ENCODE data around the gene PCDH9. TPM values are rescaled to one million over a fixed set of nuclear protein-coding genes. Genes with fewer than 3 reads are reported as not detected.
"Not testable (repeated sequence)": the region's sequence is repeated elsewhere in the genome, so short reads cannot be mapped to it uniquely, and the experiment has no call there.

PCDH9 gene
- total RNA-seq, 1 donor from 2014 or later, result 0.09 TPM

DNA sequence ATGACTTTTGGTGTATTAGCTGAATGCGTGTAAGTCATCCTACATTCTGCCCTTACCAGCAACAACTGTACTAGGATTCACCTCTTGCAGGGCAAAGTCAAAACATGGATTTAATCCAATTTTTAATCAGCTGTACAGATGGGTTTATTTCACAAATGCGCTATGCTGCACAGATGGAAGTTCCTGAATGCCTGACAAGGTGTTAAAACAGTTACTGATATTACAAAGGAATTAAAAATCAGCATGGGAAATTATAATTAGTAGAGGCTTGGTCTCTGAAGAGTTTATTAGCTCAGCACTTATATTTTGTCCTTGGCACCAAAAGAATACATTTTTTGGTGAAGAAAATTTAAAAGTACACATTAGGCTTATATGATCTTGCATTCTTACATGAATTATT, 448.9 kb downstream of the PCDH9 start:
- intact Hi-C loops (cut with micrococcal nuclease), result no loop called here

DNA sequence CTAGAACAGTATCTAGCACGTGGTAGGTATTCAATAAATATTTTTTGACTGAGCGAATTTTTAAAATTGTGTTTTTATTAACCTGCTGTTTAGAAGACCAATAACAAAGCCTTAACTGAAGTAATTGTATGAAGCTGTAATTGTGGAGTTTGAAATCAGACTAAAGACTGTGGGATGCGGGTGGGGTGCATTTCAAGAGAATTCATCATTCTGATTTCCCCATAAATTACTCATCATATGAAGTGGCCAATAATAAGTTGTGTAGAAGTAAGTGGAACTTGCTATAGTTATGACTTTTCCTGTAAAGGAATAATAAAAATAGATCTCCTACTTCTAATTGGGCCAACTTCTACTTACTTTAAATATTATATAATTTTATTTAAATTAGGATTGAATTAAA, 449.3 kb downstream of the PCDH9 start:
- intact Hi-C loops (cut with micrococcal nuclease), result no loop called here

DNA sequence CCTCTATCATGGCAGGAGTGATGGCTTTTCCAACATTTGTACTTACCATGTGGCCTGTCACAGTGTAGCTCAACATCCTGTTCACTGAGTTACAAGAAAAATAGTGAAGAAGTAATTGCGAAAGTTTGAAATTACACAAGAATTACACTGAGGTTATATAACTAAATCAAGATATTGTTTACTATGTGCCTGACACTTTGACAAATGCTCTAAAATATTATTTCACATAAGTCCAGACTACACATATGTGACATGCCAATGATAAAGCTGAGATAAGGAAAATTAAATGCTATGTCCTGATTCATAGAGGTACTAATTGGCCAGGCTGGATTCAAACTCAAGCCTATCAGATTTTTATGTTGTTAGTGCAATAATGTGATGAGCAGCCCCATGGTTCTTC, 451.7 kb downstream of the PCDH9 start:
- intact Hi-C loops (cut with micrococcal nuclease), result no loop called here

DNA sequence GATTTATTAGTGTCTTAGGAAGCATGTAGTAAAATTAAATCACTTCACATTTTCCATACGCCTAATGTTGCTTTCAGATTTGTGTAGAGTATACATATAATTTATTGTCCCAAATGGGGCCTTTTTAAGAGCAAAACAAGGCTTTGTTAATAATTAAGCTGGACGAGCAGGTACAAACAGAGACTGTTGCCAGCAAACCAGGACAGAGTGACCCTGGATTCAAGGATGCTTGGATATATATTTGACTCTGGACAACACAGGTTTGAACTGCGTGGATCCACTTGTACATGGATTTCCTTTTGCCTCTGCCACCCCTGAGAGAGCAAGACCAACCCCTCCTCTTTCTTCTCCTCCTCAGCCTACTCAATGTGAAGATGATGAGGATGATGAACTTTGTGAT, 454.9 kb downstream of the PCDH9 start:
- intact Hi-C loops (cut with micrococcal nuclease), result no loop called here

DNA sequence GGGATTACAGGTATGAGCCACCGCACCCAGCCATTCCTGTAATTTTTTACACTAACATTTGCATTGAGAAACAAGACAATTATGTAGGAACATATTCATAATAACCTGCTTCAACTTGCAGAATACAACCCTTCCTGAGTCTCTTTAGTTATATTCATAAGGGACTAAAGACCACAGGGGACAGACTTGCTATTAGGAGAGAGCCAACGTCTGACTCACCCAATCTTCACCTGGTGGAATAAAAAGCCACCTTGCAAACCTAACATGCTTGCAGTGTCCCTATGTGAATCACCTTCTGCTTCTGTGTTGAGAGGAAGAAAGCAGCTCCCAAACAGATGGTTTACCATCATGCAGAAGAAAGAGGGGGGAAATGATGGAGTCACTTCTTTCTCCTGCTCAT, 456.1 kb downstream of the PCDH9 start:
- intact Hi-C loops (cut with micrococcal nuclease), result no loop called here

DNA sequence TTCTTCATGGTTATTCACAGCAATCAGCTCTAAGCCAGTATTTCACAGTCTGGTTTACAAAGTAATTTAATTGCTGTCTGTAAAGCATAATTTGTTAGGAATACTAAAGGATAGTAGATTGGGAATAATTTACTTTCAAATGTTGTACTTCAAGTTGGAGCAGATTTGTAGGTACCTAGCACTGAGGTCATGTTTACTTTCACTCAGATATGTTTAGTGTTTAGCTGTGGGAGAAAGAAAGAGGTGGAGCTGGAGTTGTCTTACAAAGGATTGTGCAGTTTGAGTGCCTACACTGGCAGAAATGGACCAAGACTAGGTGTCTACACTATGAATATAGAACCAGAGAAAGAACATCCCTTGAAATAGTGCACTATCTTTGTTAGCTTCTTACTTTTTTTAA, 464.6 kb downstream of the PCDH9 start:
- intact Hi-C loops (cut with micrococcal nuclease), result no loop called here

DNA sequence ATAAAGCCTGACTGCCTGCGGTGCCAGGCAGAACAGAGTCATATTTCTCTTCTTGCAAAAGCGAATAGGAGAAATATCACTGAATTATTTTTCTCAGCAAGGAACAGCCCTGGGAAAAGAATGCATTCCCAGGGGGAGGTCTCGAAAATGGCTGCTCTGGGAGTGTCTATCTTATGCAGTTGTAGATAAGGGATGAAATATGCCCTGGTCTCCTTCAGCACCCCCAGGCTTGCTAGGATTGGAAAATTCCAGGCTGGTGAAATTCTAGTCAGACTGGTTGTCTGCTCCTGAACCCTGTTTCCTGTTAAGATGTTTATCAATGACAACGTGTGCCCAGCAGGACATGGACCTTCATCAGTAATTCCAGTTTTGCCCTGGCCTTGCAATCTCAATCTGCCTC, 469.5 kb downstream of the PCDH9 start:
- intact Hi-C loops (cut with micrococcal nuclease), result not testable (repeated sequence)

DNA sequence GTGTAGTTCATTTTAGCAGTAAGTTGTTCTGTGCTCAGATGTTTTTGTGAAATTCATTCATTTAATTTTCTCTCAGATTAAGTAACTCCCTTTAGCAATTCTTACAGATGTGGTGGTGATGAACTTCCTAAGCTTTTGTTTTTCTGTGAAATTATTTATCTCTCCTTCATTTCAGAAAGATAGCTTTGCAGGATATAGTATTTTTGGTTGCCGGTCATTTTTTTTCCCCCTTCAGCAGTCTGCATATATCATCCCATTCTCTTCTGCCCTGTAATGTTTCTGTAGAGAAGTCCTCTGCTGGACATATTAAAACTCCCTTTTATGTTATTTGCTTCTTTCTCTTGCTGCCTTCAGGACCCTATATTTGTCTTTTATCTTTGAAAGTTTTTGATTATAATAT, 470.2 kb downstream of the PCDH9 start:
- intact Hi-C loops (cut with micrococcal nuclease), result no loop called here

DNA sequence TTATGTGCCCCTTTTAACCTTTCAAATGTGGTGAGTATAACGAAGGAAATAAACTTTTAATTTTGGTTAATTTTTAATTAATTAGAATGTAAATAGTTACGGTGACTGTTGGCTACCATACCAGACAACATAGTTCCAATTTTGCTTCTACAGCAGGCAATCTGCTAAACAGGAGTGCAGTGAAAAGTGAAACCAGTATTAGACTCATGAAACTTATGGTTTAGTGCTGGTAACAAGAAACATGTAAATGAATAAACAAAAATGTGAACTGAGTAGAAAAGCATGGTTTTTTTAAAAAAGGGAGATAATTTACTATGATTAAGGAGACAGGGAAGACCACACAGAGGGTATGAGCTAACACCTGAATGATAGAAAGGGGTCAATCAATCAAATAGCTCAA, 478.4 kb downstream of the PCDH9 start:
- intact Hi-C loops (cut with micrococcal nuclease), result no loop called here

DNA sequence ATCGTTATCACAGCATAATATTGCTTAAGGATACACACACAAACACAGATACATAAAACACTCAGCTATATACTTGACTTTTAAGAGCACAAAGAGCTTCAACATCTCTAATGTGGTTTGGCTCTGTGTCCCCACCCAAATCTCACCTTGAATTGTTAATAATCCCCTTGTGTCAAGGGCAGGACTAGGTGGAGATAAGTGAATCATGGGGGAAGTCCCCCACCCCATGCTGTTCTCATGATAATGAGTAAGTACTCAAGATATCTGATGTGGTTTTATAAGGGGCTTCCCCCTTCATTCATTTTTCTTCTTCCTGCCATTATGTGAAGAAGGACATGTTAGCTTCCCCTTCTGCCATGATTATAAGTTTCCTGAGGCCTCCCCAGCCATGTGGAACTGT, 481.4 kb downstream of the PCDH9 start:
- intact Hi-C loops (cut with micrococcal nuclease), result no loop called here

DNA sequence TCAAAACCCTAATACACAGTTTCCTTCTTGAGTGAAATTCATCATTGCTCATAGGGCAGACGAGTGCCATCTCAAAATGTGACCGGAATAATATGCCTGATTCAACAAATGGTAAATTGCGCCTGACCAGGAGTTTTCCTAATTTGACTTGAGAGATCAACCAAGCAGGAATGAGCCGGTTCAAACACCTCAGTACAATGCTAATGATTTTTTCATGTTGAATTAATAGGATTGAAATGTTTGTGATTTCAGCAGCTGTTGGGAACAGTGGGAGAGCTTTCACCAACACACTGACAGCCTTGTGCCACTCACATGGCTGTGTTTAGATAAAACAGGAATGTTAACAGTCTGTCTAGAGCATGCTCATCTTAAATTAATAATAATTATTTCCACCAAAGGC, 484.8 kb downstream of the PCDH9 start:
- intact Hi-C loops (cut with micrococcal nuclease), result no loop called here

DNA sequence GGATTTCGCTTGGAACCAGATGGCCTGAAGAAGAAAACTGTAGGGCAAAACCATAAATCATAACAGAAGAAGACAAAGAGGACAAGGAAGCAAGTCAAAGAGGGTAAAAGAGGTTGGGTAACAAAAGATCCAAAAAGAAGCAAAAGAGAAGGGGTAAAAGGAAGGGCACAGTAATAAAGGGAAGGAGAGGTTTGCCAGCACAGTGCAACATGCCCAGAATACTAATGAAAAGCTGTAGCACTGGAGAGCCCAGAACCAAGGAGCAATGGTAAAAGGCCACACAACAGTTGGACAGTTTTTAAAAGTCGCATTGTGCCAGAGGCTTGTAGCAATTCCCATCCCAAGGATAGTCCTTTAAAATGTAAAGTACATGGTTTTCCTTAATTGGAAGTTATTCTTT, 506.6 kb downstream of the PCDH9 start:
- intact Hi-C loops (cut with micrococcal nuclease), result no loop called here

DNA sequence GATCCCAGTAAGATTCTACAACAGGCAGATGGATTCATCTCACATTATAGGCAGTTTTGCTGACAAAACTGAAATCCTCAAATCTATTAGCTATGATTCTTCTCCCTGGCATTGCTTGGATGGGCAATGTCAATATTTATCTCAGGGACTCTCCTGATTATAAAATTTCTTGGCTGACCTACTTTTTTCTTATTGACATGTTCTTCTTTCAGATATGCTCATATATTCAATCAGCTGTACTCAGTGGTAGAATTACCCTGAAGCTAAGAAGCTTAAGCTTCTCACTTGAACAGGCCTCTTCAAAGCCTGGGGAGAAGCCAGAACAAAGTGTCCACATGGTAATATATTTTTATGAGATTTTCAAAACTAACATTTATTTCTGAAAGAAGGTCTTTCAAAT, 513.6 kb downstream of the PCDH9 start:
- intact Hi-C loops (cut with micrococcal nuclease), result no loop called here

DNA sequence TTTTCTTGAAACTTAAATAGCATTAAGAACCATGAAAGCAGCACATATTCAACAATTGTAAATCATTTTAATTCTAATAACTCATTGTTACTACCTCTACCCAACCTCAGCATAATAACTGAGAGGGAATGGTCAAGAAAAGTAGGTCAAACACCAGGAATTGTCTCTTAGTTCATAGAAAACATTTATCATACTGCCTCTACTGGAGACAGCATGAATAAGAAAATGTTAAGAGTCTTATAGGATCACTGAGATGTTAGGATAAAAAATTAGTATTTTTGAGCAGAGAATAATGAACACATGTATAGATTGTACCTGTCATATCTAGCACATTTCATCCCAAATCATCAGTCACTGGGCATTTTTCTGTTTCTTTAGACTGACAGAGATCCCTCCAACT, 515.3 kb downstream of the PCDH9 start:
- intact Hi-C loops (cut with micrococcal nuclease), result no loop called here

DNA sequence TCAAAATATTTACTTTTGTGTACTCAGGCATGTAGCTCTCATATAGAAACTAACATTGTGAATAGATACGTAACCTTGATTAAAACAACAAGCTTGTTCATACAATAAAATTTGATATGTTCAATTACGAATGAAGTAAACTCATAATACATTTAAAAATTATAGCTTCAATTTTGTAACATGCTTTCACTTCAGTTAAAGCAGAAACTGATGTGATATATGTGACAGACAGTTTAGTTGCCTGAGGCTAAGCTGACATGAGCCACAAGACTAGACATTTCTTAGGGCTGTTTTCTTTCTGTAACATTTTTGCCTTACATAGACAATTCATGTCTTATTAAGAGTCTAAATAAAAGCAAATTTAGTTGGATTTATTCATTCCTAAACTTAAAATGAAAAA, 526.0 kb downstream of the PCDH9 start:
- intact Hi-C loops (cut with micrococcal nuclease), result no loop called here

DNA sequence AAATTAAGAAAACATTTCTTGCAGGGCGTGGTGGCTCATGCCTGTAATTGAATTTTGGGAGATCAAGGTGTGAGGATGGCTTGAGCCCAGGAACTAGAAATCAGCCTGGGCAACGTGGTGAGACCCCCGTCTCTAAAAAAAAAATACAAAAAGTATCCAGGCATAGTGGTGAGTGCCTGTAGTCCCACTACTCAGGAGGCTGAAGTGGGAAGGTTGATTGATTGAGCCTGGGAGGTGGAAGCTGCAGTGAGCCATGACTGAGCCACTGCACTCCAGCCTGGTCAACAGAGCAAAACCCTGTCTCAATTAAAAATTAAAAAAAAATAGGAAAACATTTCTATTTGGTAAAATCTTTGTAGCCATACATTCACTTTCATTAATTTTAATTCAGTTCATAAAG, 526.5 kb downstream of the PCDH9 start:
- intact Hi-C loops (cut with micrococcal nuclease), result no loop called here

DNA sequence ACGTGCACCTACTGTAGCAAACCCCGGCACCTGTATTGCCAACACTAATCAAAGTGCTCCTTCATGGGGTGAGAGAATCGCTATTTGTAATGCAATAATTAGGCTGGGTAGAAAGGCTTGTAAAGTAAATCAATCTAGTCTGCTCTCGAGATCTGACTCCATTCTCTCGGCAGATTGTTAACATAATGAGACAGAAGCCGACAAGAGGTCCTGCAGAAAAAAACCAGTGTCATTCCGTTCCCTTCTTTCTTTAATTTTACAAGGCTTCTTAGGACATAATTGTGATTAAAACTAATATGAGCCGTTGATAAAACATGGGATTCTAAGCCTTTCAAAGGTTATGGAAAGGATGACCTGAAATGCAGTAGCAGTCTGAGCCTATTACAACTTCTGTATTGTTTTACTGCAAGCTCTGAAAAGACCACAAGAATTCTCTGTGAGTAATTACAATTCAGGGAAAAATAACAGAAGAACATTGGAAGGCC, 530.0 kb downstream of the PCDH9 start:
- intact Hi-C loops (cut with micrococcal nuclease), result no loop called here

DNA sequence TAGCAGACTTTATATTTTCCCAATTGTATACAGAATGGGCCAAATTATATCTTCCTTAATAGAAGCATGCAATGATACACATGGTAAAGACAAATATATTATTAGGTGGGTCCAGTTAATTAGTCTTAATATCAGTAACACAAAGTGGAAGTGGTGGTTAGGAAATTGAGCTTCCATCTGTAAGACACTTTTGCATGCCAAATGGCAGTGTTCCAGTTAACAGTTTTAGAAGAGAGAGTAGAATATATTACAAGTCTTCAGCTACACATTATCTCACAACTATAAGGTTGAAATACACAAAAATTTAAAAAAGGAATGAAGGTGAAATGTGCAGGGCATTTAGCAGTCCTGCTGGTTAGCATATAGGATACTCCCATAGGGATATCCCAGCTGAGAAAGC, 536.5 kb downstream of the PCDH9 start:
- intact Hi-C loops (cut with micrococcal nuclease), result no loop called here

DNA sequence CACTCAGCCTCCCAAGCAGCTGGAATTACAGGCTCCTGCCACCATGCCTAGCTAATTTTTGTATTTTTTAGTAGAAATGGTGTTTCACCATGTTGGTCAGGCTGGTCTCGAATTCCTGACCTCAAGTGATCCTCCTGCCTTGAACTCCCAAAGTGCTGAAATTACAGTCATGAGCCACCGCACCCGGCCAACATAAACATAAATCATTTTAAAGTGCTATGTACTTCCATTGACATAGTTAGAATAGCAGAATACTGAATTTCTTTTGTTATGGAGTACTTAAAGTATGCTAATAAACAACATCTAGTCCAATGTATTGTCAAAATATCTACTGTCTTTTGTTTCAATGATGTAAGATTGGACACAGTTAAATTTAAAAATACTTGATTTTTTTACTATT, 539.0 kb downstream of the PCDH9 start:
- intact Hi-C loops (cut with micrococcal nuclease), result no loop called here

DNA sequence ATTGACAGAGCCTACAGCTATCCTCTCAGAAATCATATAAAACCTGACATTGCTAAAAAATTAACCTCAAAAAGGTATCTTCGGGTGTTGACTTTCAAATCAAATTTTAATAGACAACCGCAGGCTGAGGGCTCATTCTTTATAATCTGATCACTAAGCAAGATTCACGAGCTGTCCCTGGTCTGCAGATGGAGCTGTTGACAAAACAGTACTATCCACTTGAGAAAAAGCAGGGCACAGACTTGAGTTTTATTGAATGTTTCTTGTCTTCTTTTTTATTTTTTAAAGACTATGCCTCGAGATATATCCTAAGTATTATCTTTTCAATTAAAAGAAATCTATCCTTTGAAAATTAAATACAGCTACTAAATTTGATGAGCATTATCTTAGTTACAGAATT, 540.5 kb downstream of the PCDH9 start:
- intact Hi-C loops (cut with micrococcal nuclease), result no loop called here

DNA sequence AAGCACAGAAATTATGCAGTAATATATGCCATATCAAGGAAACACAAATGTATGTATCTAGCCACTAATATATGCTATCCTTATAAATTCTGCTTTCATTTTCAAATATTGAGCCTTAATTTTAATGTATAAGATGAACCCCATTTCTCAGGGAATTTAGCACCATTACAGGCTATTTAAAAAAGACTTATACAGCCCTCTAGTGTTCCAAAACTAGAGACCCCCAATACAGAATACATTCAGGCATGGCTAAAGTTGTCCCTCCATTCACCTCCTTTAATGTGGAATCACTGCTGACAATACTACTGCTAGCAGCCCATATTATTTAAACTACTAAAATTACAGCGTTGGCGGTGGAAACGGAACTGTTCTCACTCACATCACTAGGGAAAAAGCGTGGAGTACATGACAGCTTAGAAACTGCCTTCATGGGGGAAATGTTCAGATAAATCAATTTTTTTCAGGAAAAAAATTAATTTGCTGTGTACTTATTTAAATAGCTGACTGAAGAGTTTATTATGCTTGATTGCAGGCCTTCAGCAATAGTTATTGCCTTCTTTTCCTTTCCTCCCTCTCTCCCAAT, 541.0 kb downstream of the PCDH9 start:
- intact Hi-C loops (cut with micrococcal nuclease), result no loop called here

DNA sequence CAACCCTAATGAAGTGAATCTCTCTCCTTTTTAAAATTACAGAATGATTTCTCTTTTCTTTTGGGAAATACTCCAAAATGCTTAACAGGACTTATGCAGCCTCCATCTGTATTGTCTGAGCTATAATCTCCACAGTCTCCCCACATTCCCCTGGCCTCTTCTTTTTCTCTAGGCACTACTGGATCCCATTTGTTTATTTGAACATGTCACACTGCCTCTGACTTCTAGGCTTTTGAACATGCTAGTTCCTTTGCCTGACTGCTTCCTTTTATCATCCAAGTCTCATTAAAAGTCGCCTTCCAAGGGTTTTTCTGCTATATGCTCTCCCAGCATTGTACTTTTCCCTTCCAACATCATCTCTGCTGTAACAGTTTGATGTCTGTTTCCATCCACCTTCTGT, 548.7 kb downstream of the PCDH9 start:
- intact Hi-C loops (cut with micrococcal nuclease), result no loop called here

DNA sequence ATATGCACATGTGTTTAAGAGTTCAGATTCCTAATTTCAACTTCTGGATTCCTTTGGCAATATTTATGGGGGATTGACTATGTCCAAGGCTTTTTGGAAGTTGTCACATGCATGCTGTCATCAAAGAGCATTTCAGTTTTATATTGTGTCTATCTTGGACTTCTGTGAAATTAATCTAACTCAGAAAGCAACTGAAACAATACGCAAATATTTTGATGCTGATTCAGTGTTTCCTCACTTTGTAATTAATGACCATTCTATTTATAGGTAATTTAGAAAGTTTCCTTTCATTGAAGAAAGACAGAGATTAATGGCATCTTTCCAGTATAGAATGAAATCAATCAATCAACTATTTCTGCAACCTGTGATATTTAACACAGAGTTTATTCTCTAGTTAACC, 550.1 kb downstream of the PCDH9 start:
- intact Hi-C loops (cut with micrococcal nuclease), result no loop called here

DNA sequence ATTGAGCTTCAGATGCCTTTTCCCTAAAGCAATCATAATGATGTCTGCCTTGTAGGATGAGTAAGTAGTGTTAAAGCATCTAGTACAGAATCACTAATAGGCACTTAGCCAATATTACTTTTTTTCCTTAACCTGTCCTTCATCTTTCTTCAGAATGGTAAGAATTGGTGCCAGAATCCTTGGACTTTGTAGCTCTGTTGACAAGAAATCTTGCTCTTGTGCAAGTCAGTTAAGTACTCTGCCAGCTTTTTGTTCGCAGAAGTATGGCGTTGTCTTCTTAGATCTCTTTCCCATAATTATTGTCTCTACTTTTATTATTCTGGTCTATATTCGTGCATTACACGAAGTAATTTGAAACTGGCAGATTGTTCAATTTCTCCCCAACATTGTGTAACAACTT, 554.5 kb downstream of the PCDH9 start:
- intact Hi-C loops (cut with micrococcal nuclease), result no loop called here
